ENCODE data around the gene ARG1.
"Not testable (repeated sequence)": the region's sequence is repeated elsewhere in the genome, so short reads cannot be mapped to it uniquely, and the experiment has no call there.

Gene ARG1

DNA sequence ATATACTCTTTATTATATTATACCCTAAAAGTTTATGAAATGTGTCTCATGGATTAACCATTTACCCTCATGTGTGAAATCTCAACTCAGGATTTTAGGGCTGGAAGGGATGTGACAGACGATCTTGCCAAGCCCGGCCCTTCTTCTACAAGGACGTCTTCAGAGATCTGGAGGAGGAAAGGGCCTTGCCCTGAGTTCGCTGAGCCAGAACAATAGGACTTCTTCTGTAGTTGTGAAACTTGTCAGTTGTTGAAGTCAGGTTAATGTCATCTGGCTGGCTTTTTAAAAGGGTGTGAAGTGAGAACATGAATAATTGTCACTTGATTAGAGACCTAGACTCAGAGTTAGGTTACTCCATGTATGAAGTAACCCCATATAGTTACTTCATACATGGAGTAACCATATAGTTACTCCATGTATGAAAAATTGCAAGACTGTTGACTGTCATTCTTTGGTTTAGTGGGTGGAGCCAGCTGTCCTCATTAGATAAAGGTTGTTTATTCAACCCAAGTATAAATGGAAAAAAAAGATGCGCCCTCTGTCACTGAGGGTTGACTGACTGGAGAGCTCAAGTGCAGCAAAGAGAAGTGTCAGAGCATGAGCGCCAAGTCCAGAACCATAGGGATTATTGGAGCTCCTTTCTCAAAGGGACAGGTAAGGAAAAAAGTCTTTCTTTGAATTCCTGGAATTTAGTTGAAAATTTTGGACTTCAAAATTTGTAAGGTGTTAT, at the start of gene ARG1:
Gene ARG1, plus strand, starts transcription at position 541 of the 730 bp plus-strand sequence. Its CDS starts 57 bp downstream, at position 598.
- ATAC-seq = no peak
- Mint-ChIP-seq H3K9me3 (no peaks in the 10 kb centered on the region), H3K27ac (no peak within 1 kb of the TSS), H3K4me1 (no peaks in the 10 kb centered on the region), H3K27me3 (no peaks in the 10 kb centered on the region), H3K4me3 (no peak within 1 kb of the TSS), H3K36me3 (ENCODE audit: low read depth) (peaks cover 9% of the 10 kb centered on the region)
- no peak for DNase-seq

DNA sequence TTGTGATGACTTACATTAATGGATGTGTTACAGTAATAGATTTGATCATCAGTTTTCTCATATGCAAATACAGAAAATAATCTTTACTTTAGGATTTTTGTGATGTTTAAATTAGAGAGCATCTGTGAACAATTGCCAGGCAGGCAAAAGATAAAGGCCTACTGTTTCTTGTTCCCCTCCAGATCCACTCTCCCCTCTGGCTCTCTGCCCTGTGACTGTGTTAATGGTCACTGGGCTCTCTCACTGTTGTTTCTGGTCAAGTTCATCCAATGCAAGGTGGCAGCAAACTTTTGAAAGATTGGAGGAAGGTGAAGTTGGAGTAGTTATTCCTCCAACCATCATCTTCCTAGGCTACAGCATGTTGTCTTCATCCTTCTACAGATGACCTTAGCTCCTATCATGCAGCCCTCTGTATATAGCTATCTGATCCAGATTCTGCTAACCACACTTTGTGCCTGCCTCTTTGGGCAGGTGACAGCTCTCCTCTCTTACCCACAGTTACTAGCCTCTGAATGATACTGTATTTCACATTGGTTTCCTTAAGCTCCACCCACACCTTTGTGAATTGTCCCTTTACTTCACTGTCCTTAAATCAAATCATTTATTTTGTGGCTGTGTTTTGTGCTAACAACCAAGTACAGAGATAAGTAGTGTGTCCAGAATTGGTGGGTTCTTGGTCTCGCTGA, 48.9 kb upstream of the ARG1 start:
- H3K36me3 Mint-ChIP-seq (ENCODE audit: low read depth) = no peaks in the 10 kb centered on the region
- DNase-seq = no peak
- peaks cover 19% of the 10 kb centered on the region for H3K4me1 Mint-ChIP-seq
- H3K27ac Mint-ChIP-seq = no peak overlapping the region
- no peak for ATAC-seq
- H3K9me3 Mint-ChIP-seq = no peaks in the 10 kb centered on the region
- no peaks in the 10 kb centered on the region for H3K27me3 Mint-ChIP-seq
- no peak overlapping the region for H3K4me3 Mint-ChIP-seq

DNA sequence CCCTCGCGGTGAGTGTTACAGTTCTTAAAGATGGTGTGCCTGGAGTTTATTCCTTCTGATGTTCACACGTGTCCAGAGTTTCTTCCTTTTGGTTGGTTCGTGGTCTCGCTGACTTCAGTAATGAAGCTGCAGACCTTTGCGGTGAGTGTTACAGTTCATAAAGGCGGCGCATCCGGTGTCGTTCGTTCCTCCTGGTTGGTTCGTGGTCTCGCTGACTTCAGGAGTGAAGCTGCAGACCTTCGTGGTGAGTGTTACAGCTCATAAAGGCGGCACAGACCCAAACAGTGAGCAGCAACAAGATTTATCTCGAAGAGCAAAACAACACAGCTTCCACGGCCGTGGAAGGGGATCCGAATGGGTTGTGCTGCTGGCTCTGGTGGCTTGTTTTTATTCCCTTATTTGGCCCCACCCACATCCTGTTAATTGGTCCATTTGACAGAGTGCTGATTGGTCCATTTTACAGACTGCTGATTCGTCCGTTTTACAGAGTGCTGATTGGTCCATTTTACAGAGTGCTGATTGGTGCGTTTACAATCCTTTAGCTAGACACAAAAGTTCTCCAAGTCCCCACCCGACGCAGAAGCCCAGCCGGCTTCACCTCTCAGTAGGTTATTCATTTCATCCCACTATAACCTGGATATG, 48.2 kb upstream of the ARG1 start:
- ATAC-seq = peak; percentile 43
- Mint-ChIP-seq H3K9me3 (no peaks in the 10 kb centered on the region), H3K36me3 (ENCODE audit: low read depth) (no peaks in the 10 kb centered on the region), H3K4me1 (peaks cover 24% of the 10 kb centered on the region), H3K27ac (no peak overlapping the region), H3K4me3 (no peak overlapping the region), H3K27me3 (no peaks in the 10 kb centered on the region)
- no peak for DNase-seq

DNA sequence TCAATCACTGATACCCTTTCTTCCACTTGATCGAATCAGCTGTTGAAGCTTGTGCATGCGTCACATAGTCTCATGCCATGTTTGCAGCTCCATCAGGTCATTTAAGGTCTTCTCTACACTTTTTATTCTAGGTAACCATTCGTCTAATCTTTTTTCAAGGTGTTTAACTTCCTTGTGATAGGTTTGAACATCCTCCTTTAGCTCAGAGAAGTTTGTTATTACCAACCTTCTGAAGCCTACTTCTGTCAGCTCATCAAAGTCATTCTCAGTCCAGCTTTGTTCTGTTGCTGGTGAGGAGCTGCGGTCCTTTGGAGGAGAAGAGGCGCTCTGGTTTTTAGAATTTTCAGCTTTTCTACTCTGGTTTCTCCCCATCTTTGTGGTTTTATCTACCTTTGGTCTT, 42.1 kb upstream of the ARG1 start:
- H3K9me3 Mint-ChIP-seq; H3K4me3 Mint-ChIP-seq; DNase-seq; H3K27me3 Mint-ChIP-seq; ATAC-seq; H3K36me3 Mint-ChIP-seq (ENCODE audit: low read depth); H3K27ac Mint-ChIP-seq: not testable (repeated sequence)
- peaks cover 56% of the 10 kb centered on the region for H3K4me1 Mint-ChIP-seq

DNA sequence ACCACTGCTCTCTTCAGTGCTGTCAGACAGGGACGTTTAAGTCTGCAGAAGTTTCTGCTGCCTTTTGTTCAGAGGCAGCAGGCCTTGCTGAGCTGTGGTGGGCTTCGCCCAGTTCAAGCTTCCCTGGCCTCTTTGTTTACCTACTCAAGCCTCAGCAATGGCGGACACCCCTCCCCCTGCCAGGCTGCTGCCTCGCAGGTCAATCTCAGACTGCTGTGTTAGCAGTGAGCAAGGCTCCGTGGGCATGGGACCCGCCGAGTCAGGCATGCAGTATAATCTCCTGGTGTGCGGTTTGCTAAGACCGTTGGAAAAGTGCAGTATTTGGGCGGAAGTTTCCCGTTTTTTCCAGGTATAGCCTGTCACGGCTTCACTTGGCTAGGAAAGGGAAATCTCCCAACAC, 41.3 kb upstream of the ARG1 start:
- not testable (repeated sequence) for ATAC-seq; H3K36me3 Mint-ChIP-seq (ENCODE audit: low read depth); H3K27ac Mint-ChIP-seq; H3K4me3 Mint-ChIP-seq; H3K27me3 Mint-ChIP-seq; DNase-seq; H3K9me3 Mint-ChIP-seq
- H3K4me1 Mint-ChIP-seq = peaks cover 55% of the 10 kb centered on the region

DNA sequence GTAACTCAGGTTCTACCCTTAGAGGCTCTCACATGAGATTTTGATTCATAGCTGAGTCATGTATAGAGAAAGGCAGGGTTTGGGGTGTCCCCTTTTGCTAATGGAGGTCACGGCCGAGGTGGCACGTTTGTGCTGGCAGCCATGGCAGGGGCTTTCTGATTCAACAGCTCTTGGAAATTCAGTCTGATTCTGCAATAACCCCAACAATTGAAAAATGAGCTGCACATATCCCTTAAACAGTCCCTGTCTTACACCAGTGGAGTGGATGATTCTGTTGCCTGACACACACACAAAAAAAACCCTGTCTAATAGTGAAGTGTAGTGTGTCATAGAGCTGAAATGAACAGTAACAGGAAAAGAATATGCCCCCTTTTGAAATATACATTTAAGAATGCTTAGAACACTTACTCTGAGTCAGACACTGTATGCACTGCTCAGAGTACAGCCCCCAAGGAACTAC, 40.4 kb upstream of the ARG1 start:
- Mint-ChIP-seq H3K4me3 (no peak overlapping the region), H3K27ac (peak overlapping the region; percentile 76), H3K27me3 (no peaks in the 10 kb centered on the region), H3K9me3 (no peaks in the 10 kb centered on the region), H3K36me3 (ENCODE audit: low read depth) (no peaks in the 10 kb centered on the region), H3K4me1 (peaks cover 50% of the 10 kb centered on the region)
- ATAC-seq = peak; percentile 96
- peak; percentile 66 for DNase-seq

DNA sequence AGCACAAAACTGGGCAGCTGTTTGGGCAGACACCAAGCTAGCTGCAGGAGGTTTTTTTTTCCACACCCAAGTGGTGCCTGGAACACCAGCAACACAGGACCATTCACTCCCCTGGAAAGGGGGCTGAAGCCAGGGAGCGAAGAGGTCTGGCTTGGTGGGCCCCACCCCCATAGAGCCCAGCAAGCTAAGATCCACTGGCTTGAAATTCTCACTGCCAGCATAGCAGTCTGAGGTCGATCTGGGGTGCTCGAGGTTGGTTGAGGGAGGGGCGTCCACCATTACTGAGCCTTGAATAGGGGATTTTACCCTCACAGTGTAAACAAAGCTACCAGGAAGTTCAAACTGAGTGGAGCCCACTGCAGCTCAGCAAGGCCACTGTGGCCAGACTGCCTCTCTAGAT, 34.4 kb upstream of the ARG1 start:
- H3K9me3 Mint-ChIP-seq = not testable (repeated sequence)

DNA sequence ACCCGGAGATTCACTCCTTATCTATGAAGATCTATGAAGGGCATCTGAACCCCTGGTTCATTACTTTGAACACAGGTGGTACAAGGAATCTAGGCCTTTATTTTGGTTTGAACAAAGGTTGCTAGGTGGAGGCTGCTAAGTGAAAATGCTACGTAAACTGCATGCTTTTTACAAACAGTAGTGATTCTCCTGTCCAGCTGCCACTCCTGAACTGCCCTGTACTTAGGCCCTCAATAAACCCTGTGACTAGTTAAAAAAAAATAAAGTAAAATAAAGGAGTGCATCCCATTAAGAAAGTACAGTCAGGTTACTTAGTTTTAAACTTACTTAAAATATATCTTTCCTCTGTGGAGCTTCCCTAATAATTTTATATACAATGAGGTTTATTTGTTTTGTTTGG, 27.7 kb upstream of the ARG1 start:
- no peaks in the 10 kb centered on the region for H3K4me1 Mint-ChIP-seq
- H3K27ac Mint-ChIP-seq = no peak overlapping the region
- H3K4me3 Mint-ChIP-seq = no peak overlapping the region
- H3K9me3 Mint-ChIP-seq = no peaks in the 10 kb centered on the region
- no peak for ATAC-seq
- no peak for DNase-seq
- H3K36me3 Mint-ChIP-seq (ENCODE audit: low read depth) = no peaks in the 10 kb centered on the region
- no peaks in the 10 kb centered on the region for H3K27me3 Mint-ChIP-seq

More for the DNA sequence above, 34.4 kb upstream of the ARG1 start:
- H3K36me3 Mint-ChIP-seq (ENCODE audit: low read depth); H3K27ac Mint-ChIP-seq; DNase-seq; H3K4me3 Mint-ChIP-seq; ATAC-seq; H3K4me1 Mint-ChIP-seq; H3K27me3 Mint-ChIP-seq: not testable (repeated sequence)

DNA sequence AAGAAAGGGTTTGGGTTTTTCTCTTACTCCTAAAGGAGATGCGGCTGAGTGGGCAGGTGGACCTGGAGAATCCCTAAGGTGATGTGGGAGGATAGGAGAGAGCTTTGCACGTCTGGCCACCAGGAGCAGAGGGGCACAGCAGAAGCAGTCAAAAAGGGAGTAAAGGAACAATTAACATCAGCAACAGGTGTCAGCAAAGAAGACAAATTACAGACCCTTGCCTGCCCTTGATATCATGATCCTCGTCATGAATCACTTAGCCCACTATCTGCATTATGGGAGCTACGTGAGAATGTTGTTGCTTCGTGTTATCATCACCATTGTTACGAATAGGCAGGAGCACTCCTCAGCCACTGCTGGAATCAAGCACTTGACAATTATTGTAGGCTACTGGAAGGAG, 25.5 kb upstream of the ARG1 start:
- H3K27me3 Mint-ChIP-seq = no peaks in the 10 kb centered on the region
- ATAC-seq = no peak
- no peaks in the 10 kb centered on the region for H3K9me3 Mint-ChIP-seq
- H3K4me3 Mint-ChIP-seq = no peak overlapping the region
- no peaks in the 10 kb centered on the region for H3K36me3 Mint-ChIP-seq (ENCODE audit: low read depth)
- no peaks in the 10 kb centered on the region for H3K4me1 Mint-ChIP-seq
- DNase-seq = no peak
- no peak overlapping the region for H3K27ac Mint-ChIP-seq

DNA sequence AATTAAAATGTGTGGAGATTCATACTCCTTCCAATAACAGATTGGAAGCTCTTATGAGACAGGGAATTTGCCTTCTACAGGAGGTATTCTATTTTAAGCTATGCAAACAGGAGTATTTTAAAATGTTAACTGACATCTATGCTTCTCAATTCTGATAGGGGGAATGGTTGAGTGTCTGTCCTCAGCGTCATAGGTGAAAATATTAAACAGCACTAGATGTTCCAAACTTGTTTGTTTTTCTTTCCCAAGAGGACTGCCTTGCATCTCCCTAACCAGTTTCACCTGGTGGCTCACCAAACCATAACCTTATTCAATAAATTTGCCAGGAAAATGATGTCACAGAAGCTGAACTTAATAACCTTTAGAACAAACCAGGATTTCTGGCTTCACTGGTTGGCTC, 24.6 kb upstream of the ARG1 start:
- Mint-ChIP-seq H3K27me3 (no peaks in the 10 kb centered on the region), H3K27ac (no peak overlapping the region), H3K36me3 (ENCODE audit: low read depth) (no peaks in the 10 kb centered on the region), H3K9me3 (no peaks in the 10 kb centered on the region), H3K4me3 (no peak overlapping the region), H3K4me1 (no peaks in the 10 kb centered on the region)
- DNase-seq = no peak
- ATAC-seq = no peak

DNA sequence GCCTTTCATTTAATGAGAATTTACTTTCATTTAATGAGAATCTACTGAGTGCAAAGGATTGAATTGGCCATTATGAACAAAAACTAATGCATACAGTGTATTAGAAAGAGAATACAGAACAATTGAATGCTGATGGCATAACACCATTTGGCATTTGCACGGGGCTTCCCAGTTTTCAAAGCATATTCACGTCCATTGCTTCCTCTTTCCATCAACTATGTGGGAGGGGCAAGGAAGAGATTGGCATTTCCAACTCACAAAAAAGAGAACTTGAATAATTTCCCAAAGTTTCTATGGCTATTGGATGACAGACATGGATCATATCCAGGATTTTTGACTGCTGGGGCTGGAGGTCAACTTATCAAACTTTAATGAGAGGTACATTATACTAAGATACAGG, 23.2 kb upstream of the ARG1 start:
- no peak for DNase-seq
- H3K36me3 Mint-ChIP-seq (ENCODE audit: low read depth) = no peaks in the 10 kb centered on the region
- H3K27me3 Mint-ChIP-seq = no peaks in the 10 kb centered on the region
- no peak overlapping the region for H3K4me3 Mint-ChIP-seq
- ATAC-seq = no peak
- H3K4me1 Mint-ChIP-seq = no peaks in the 10 kb centered on the region
- H3K9me3 Mint-ChIP-seq = no peaks in the 10 kb centered on the region
- no peak overlapping the region for H3K27ac Mint-ChIP-seq

DNA sequence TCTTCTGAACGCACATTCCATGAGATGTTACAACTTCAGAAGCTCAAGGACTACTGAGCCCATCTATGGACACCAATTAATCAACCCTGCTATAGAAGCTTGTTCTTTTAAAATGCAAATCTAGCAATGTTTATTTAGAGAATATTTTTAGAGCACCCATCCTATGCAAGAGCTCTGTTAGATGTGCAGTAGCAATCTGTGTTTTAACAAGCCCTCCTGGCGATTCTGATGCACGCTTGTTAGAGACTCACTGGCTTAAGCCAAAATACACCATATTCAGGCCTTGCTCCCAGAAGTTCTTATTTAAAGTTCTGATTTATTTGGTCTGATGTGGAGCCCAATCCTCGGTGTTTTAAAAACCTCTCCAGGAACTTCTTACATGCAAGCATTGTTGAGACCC, 21.1 kb upstream of the ARG1 start:
- no peak overlapping the region for H3K27ac Mint-ChIP-seq
- ATAC-seq (no peak), DNase-seq (no peak)
- H3K4me3 Mint-ChIP-seq = no peak overlapping the region
- H3K4me1 Mint-ChIP-seq = no peaks in the 10 kb centered on the region
- H3K9me3 Mint-ChIP-seq = no peaks in the 10 kb centered on the region
- H3K36me3 Mint-ChIP-seq (ENCODE audit: low read depth) = no peaks in the 10 kb centered on the region
- no peaks in the 10 kb centered on the region for H3K27me3 Mint-ChIP-seq

DNA sequence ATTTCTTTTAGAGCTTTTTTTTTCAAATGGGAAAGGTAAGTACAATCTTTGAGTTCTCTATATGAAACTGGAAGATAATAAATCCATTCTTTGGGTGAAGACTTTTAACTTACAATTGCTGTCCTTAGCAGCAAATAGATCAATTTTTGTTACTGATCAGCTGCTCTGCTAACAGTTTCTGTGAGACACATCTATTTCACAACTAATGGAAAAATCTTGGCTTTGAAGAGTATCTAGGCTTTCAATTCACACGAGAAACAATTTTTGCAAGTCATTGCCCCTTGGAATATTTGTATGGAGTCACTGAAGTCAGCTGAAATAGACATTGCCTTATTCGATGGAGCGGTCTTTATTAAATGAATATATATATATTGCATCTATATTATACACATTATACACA, 20.5 kb upstream of the ARG1 start:
- ATAC-seq = no peak
- H3K4me3 Mint-ChIP-seq = no peak overlapping the region
- H3K27me3 Mint-ChIP-seq = no peaks in the 10 kb centered on the region
- H3K27ac Mint-ChIP-seq = no peak overlapping the region
- H3K36me3 Mint-ChIP-seq (ENCODE audit: low read depth) = no peaks in the 10 kb centered on the region
- DNase-seq = no peak
- no peaks in the 10 kb centered on the region for H3K4me1 Mint-ChIP-seq
- no peaks in the 10 kb centered on the region for H3K9me3 Mint-ChIP-seq

DNA sequence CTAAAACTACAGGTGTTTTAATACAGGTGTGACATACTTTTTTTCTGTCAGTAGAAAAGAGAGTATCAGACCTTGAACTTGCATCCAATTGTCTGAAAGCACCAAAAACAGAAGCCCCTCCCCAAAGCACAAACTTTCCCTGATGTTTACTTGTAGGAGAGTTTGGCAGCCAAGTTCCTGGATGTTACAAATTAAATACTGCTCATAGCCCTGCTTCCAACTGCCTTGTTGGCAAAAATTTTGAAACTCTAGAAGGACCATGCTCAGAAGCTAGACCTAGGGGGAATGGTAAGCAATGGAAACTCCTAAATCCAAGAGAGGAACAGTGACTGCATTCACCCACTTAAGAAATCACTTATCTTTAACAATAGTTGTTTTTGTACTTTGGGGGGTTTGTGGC, 17.0 kb upstream of the ARG1 start:
- Mint-ChIP-seq H3K27ac (no peak overlapping the region), H3K9me3 (no peaks in the 10 kb centered on the region), H3K4me1 (no peaks in the 10 kb centered on the region), H3K4me3 (no peak overlapping the region), H3K36me3 (ENCODE audit: low read depth) (no peaks in the 10 kb centered on the region), H3K27me3 (no peaks in the 10 kb centered on the region)
- DNase-seq (no peak), ATAC-seq (no peak)

DNA sequence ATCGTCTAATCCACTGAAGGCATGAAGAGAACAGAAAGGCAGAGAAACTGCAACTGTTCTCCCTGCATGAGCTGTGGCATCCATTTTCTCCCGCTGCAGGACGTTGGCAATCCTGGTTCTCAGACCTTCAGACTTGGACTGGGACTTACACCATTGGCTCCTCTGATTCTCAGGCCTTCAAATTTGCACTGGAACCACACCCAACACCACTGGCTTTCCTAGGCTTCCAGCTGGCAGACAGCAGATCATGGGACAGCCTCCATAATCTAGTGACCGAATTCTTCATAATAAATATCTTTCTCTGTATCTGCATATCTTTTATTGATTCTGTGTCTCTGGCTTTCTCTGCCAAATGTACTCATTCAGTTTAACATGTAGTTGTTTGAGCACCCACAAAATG, 14.1 kb upstream of the ARG1 start:
- no peaks in the 10 kb centered on the region for H3K27me3 Mint-ChIP-seq
- no peak overlapping the region for H3K4me3 Mint-ChIP-seq
- no peaks in the 10 kb centered on the region for H3K9me3 Mint-ChIP-seq
- no peak overlapping the region for H3K27ac Mint-ChIP-seq
- DNase-seq (no peak), ATAC-seq (no peak)
- H3K36me3 Mint-ChIP-seq (ENCODE audit: low read depth) = no peaks in the 10 kb centered on the region
- H3K4me1 Mint-ChIP-seq = no peaks in the 10 kb centered on the region
